Fibroblast of mammary gland (primary cell): ENCODE results near the gene ADNP2.
A peak's percentile ranks its signal among the peaks of the same experiment; 100 is the strongest.

Experiments used
- DNase-seq: peaks from one replicate; pipeline ENCODE4 v3.0.0-alpha.2; 2010; ENCODE audit warnings: low read depth
- H3K4me3 ChIP-seq: 2 replicates; pipeline ENCODE4 v1.5.1; 2011; ENCODE audit warnings: low read depth, mild to moderate bottlenecking, low read length, moderate library complexity; ENCODE audit not compliant: control insufficient read depth
- CTCF ChIP-seq: conservative IDR thresholded peaks from 2 replicates; pipeline ENCODE4 v1.5.1; 2011; ENCODE audit warnings: low read depth, low read length, inconsistent platforms; ENCODE audit not compliant: control insufficient read depth, insufficient read depth

Gene ADNP2

GRCh38 chr18:80088036-80088435 is 21.0 kb upstream of the ADNP2 start:
- DNase-seq, result no peak
- no peak for TF ChIP-seq CTCF
- no peak overlapping the region for H3K4me3 ChIP-seq

GRCh38 chr18:80088823-80089222 is 20.2 kb upstream of the ADNP2 start:
- no peak overlapping the region for H3K4me3 ChIP-seq
- no peak for DNase-seq
- no peak for TF ChIP-seq CTCF

- DNase-seq, result no peak
- H3K4me3 ChIP-seq, result no peak overlapping the region
- TF ChIP-seq CTCF, result no peak
Measured at GRCh38 chr18:80095414-80095813, 13.6 kb upstream of the ADNP2 start.

- no peak overlapping the region for H3K4me3 ChIP-seq
- no peak for TF ChIP-seq CTCF
- DNase-seq, result no peak
Measured at GRCh38 chr18:80096032-80096565, 13.0 kb upstream of the ADNP2 start.

- TF ChIP-seq CTCF, result no peak
- no peak overlapping the region for H3K4me3 ChIP-seq
- no peak for DNase-seq
Measured at GRCh38 chr18:80097201-80097600, 11.9 kb upstream of the ADNP2 start.

GRCh38 chr18:80103231-80103630 is 5.8 kb upstream of the ADNP2 start:
- peak; percentile 84 for DNase-seq
- no peak for TF ChIP-seq CTCF
- H3K4me3 ChIP-seq, result no peak overlapping the region

GRCh38 chr18:80104364-80104779 is 4.7 kb upstream of the ADNP2 start:
- TF ChIP-seq CTCF, result no peak
- no peak for DNase-seq

More at GRCh38 chr18:80104364-80104779, 4.7 kb upstream of the ADNP2 start:
- H3K4me3 ChIP-seq, result no peak overlapping the region
